Omental fat pad (tissue), 4 donors: Measurements from ENCODE around the gene PRSS21. TPM values are rescaled to one million over a fixed set of nuclear protein-coding genes. Genes with fewer than 3 reads are reported as not detected.

Experiments
- ATAC-seq: fragments of 150-250 bp; one replicate; pipeline ENCODE4 v1.9.1; 2016; ENCODE audit warnings: mild to moderate bottlenecking, moderate library complexity; ENCODE audit not compliant: low FRiP score
- DNase-seq: peaks from one replicate; pipeline ENCODE4 v3.0.0-alpha.2; 2019; ENCODE audit warnings: low spot score
- CTCF ChIP-seq, 3 donors: fragments of 450-650 bp; IDR thresholded peaks; one replicate each; pipeline ENCODE4 v1.5.1; 2016 to 2017; ENCODE audit warnings: antibody characterized with exemption in 3 of 3, mild to moderate bottlenecking in 3 of 3, moderate library complexity in 2 of 3
- total RNA-seq, 4 donors: library from RNA; depleted of rRNA; stranded (reverse); fragments of >200 nt; gene quantifications; one replicate each; pipeline ENCODE4 v1.1.0, GENCODE V29; 2016

Gene PRSS21
- total RNA-seq, 4 donors from 2014 or later: 0.65 to 1.0 TPM; not detected in 2

- ATAC-seq: no peak
- no peak for TF ChIP-seq CTCF (IDR thresholded peaks at IDR 0.05)
- DNase-seq: no peak
Observed at GRCh38 chr16:2799205-2799858, 17.7 kb upstream of the PRSS21 start.

- DNase-seq: no peak
- ATAC-seq: no peak
Observed at GRCh38 chr16:2799859-2800226, 17.2 kb upstream of the PRSS21 start.

GRCh38 chr16:2803545-2804195, 13.4 kb upstream of the PRSS21 start:
- ATAC-seq: no peak
- TF ChIP-seq CTCF (IDR thresholded peaks at IDR 0.05): no peak
- no peak for DNase-seq

More at GRCh38 chr16:2799859-2800226, 17.2 kb upstream of the PRSS21 start:
- TF ChIP-seq CTCF (IDR thresholded peaks at IDR 0.05): no peak

- TF ChIP-seq CTCF (IDR thresholded peaks at IDR 0.05): no peak
- DNase-seq (no peak), ATAC-seq (no peak)
Observed at GRCh38 chr16:2804728-2805127, 12.3 kb upstream of the PRSS21 start.

- TF ChIP-seq CTCF (IDR thresholded peaks at IDR 0.05): no peak
- ATAC-seq (no peak), DNase-seq (no peak)
Observed at GRCh38 chr16:2806286-2806685, 10.8 kb upstream of the PRSS21 start.

- ATAC-seq (no peak), DNase-seq (no peak)
- no peak for TF ChIP-seq CTCF (IDR thresholded peaks at IDR 0.05)
Observed at GRCh38 chr16:2808181-2808580, 8.9 kb upstream of the PRSS21 start.
